K562 (cell line): Measurements from ENCODE around the gene HEPHL1. TPM values are rescaled to one million over a fixed set of nuclear protein-coding genes. Genes with fewer than 3 reads are reported as not detected.

Experiments used
- ATF1 ChIP-seq, 2 experiments: fragments of 450-650 bp in 1 of 2; IDR thresholded peaks; 2 replicates each; pipeline ENCODE4 v1.6.1; 2016; ENCODE audit warnings: missing compliant biosample characterization in 1 of 2, missing genetic modification characterization in 1 of 2
- CEBPG ChIP-seq, 3 experiments: fragments of 200-800 bp in 1 of 3; sonication (Bioruptor generic) in 1 of 3; sonication (generic) in 1 of 3; formaldehyde crosslinking in 1 of 3; IDR thresholded peaks in 2 of 3; conservative IDR thresholded peaks in 1 of 3; 2 replicates each; pipeline versions ENCODE4 v1.6.1 to v1.8.0; 2016 to 2022; ENCODE audit warnings: missing compliant biosample characterization in 2 of 3, missing genetic modification characterization in 2 of 3, mild to moderate bottlenecking in 1 of 3, missing genetic modification reagents in 1 of 3
- GTF2F1 ChIP-seq: IDR thresholded peaks from 2 replicates; pipeline ENCODE4 v1.6.1; 2011; ENCODE audit warnings: low read depth, low read length, improper control_type of control experiment
- HDAC3 ChIP-seq: fragments of 450-650 bp; IDR thresholded peaks from 2 replicates; pipeline ENCODE4 v1.6.1; 2018; ENCODE audit warnings: borderline replicate concordance, mild to moderate bottlenecking, moderate library complexity; ENCODE audit not compliant: partially characterized antibody
- KDM5B ChIP-seq: fragments of 200-600 bp; sonication (generic); IDR thresholded peaks from 2 replicates; pipeline ENCODE4 v1.6.1; 2012; ENCODE audit warnings: low read depth, mild to moderate bottlenecking, moderate library complexity, low read length, control low read depth, inconsistent platforms; ENCODE audit not compliant: insufficient replicate concordance
- MLLT1 ChIP-seq, 2 experiments: fragments of 450-650 bp; IDR thresholded peaks; 2 replicates each; pipeline ENCODE4 v1.6.1; 2016
- NFE2 ChIP-seq: IDR thresholded peaks from 2 replicates; pipeline ENCODE4 v1.6.1; 2014; ENCODE audit warnings: antibody characterized with exemption, low read depth
- PML ChIP-seq: IDR thresholded peaks from 2 replicates; pipeline ENCODE4 v1.6.1; 2012; ENCODE audit warnings: low read length, inconsistent platforms
- SRSF1 ChIP-seq: fragments of 200-400 bp; formaldehyde crosslinking; IDR thresholded peaks from 2 replicates; pipeline ENCODE4 v1.6.1; 2017; ENCODE audit warnings: mild to moderate bottlenecking, low read depth, low read length, moderate library complexity
- TBL1XR1 ChIP-seq, 2 experiments: IDR thresholded peaks; 2 replicates each; pipeline ENCODE4 v1.6.1; 2012; ENCODE audit warnings: improper control_type of control experiment in 2 of 2, low read length in 2 of 2, mild to moderate bottlenecking in 1 of 2
- TCF3 ChIP-seq: sonication (generic); formaldehyde crosslinking; IDR thresholded peaks from 2 replicates; pipeline ENCODE4 v1.4.0; 2020; ENCODE audit warnings: mild to moderate bottlenecking, missing genetic modification reagents
- ZBTB17 ChIP-seq: fragments of 450-650 bp; formaldehyde crosslinking; IDR thresholded peaks from 2 replicates; pipeline ENCODE4 v1.4.0; 2020; ENCODE audit warnings: mild to moderate bottlenecking
- ZBTB34 ChIP-seq: fragments of 250-450 bp; sonication (Bioruptor Pico); IDR thresholded peaks from 2 replicates; pipeline ENCODE4 v1.8.0; 2021; ENCODE audit warnings: mild to moderate bottlenecking, moderate library complexity
- ZFP30 ChIP-seq: fragments of 250-450 bp; sonication (Bioruptor Pico); IDR thresholded peaks from 2 replicates; pipeline ENCODE4 v1.8.0; 2022; ENCODE audit warnings: moderate library complexity, mild to moderate bottlenecking, inconsistent platforms, borderline replicate concordance
- ZNF184 ChIP-seq: sonication (generic); formaldehyde crosslinking; IDR thresholded peaks from 2 replicates; pipeline ENCODE4 v1.5.0; 2020; ENCODE audit warnings: missing genetic modification reagents
- ZNF785 ChIP-seq: fragments of 250-450 bp; sonication (Bioruptor Pico); IDR thresholded peaks from 2 replicates; pipeline ENCODE4 v1.4.0; 2020; ENCODE audit warnings: mild to moderate bottlenecking
- polyA plus RNA-seq, 8 experiments: library from polyadenylated mRNA; depleted of rRNA in 4 of 8; stranded (reverse) in 5 of 8; unstranded in 3 of 8; fragments of >200 nt; fragmentation: Nextera tagmentation in 2 of 8; fragmentation: Illumina TruSeq in 1 of 8; extraction: Ambion mirVana in 2 of 8; extraction: Trizol in 1 of 8; gene quantifications; 2 replicates each; pipeline versions ENCODE4 v1.2.1 to v1.2.3, GENCODE V29; 2011 to 2014; ENCODE audit warnings: inconsistent platforms in 1 of 8, missing spikeins in 1 of 8
- total RNA-seq, 7 experiments: library from RNA; depleted of rRNA in 6 of 7; stranded (reverse); fragments of >200 nt in 6 of 7; fragmentation: Illumina TruSeq in 2 of 7; extraction: Trizol in 2 of 7; gene quantifications; 2 replicates each; pipeline versions ENCODE4 v1.2.1 to v1.2.3, GENCODE V29; 2011 to 2021; ENCODE audit warnings: low replicate concordance in 1 of 7
- TF ChIP-seq, protein P1 (sequence below): fragments of 450-650 bp; IDR thresholded peaks from 2 replicates; pipeline ENCODE4 v1.6.1; 2016
- TF ChIP-seq, protein P2 (sequence below): IDR thresholded peaks from 2 replicates; pipeline ENCODE4 v1.6.1; 2012; ENCODE audit warnings: low read depth, low read length, improper control_type of control experiment, borderline replicate concordance
- TF ChIP-seq, protein P3 (sequence below): fragments of 250-450 bp; sonication (Bioruptor Pico); IDR thresholded peaks from 2 replicates; pipeline ENCODE4 v1.8.0; 2021; ENCODE audit warnings: moderate library complexity, mild to moderate bottlenecking, inconsistent platforms

Gene HEPHL1
- total and polyA plus RNA-seq, 9 of the 15 experiments (the other 6 are each of a cell fraction or from before 2014, with no cell fraction given), result 0.01 TPM; not detected in 8

DNA sequence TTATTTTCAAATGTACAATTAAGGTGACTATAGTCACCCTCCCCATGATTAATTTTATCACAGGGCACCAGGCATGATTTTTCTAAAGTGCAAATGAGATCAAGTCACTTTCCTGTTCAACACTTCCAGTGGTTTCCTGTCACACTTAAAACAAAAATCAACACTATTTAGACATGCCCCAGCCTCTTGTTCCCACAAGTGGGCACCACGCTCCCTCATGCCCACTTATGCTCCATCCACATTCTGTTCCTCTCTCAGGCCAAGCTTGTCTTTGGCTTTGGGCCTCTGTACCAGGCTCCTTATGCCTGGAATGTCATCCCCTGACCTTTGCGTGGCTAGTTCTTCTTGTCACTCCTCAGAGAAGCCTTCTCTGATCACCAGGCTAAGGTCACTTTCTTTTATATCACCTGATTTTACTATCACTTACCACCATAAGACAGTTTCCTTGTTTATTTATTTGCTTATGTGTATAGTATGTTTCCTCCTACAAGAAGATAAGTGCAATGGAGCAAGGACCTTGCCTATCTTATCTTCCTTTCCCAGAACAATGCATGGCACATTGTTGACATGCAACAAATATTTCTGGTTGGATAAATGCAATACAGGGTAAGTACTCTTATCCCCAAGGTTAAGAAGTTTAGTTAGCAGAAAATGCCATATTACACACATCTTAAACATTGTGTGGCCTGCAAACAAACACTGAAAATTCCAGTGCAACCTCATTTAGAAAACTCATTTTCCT, 56.6 kb downstream of the HEPHL1 start (continued):
- no peak for TF ChIP-seq SRSF1
- TF ChIP-seq TBL1XR1 (IDR thresholded peaks at IDR 0.05; ENCODE audit: low read length in 2 of 2), result peak in 1 of 2 experiments; percentile 74; a peak in 2 of 4 replicates
- TF ChIP-seq HDAC3, result peak; percentile 48
- TF ChIP-seq ZNF785 (CRISPR knock-in tag), result no peak
- TF ChIP-seq, protein P1, sequence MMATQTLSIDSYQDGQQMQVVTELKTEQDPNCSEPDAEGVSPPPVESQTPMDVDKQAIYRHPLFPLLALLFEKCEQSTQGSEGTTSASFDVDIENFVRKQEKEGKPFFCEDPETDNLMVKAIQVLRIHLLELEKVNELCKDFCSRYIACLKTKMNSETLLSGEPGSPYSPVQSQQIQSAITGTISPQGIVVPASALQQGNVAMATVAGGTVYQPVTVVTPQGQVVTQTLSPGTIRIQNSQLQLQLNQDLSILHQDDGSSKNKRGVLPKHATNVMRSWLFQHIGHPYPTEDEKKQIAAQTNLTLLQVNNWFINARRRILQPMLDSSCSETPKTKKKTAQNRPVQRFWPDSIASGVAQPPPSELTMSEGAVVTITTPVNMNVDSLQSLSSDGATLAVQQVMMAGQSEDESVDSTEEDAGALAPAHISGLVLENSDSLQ, result no peak
- TF ChIP-seq ZBTB34 (CRISPR knock-in tag), result no peak
- TF ChIP-seq MLLT1 (IDR thresholded peaks at IDR 0.05), result no peak
- TF ChIP-seq ZFP30, result no peak
- TF ChIP-seq ZNF184 (CRISPR knock-in tag), result no peak
- no peak for TF ChIP-seq KDM5B
- TF ChIP-seq ATF1 (CRISPR knock-in tag; IDR thresholded peaks at IDR 0.05), result no peak
- TF ChIP-seq ATF1 (tag; IDR thresholded peaks at IDR 0.05), result no peak
- TF ChIP-seq CEBPG (CRISPR knock-in tag; IDR thresholded peaks at IDR 0.05), result no peak
- TF ChIP-seq CEBPG (tag; conservative IDR thresholded peaks at IDR 0.05 in 1 of 2, IDR thresholded peaks at IDR 0.05 in 1 of 2), result no peak
- TF ChIP-seq ZBTB17, result peak; percentile 43; the same call in 1 of the 2 replicates
- TF ChIP-seq, protein P2, sequence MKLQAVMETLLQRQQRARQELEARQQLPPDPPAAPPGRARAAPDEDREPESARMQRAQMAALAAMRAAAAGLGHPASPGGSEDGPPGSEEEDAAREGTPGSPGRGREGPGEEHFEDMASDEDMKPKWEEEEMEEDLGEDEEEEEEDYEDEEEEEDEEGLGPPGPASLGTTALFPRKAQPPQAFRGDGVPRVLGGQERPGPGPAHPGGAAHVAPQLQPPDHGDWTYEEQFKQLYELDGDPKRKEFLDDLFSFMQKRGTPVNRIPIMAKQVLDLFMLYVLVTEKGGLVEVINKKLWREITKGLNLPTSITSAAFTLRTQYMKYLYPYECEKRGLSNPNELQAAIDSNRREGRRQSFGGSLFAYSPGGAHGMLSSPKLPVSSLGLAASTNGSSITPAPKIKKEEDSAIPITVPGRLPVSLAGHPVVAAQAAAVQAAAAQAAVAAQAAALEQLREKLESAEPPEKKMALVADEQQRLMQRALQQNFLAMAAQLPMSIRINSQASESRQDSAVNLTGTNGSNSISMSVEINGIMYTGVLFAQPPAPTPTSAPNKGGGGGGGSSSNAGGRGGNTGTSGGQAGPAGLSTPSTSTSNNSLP, result 0 out of 2 replicates have a peak, but pooled peaks have one; percentile 45
- peak; percentile 88 for TF ChIP-seq TCF3 (CRISPR knock-in tag)
- TF ChIP-seq, protein P3, sequence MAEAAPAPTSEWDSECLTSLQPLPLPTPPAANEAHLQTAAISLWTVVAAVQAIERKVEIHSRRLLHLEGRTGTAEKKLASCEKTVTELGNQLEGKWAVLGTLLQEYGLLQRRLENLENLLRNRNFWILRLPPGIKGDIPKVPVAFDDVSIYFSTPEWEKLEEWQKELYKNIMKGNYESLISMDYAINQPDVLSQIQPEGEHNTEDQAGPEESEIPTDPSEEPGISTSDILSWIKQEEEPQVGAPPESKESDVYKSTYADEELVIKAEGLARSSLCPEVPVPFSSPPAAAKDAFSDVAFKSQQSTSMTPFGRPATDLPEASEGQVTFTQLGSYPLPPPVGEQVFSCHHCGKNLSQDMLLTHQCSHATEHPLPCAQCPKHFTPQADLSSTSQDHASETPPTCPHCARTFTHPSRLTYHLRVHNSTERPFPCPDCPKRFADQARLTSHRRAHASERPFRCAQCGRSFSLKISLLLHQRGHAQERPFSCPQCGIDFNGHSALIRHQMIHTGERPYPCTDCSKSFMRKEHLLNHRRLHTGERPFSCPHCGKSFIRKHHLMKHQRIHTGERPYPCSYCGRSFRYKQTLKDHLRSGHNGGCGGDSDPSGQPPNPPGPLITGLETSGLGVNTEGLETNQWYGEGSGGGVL, result no peak
- TF ChIP-seq GTF2F1, result no peak
- no peak for TF ChIP-seq NFE2
- peak; percentile 50; the same call in 1 of the 2 replicates for TF ChIP-seq PML
